ENCODE results near the gene SPDL1.
"Not testable (repeated sequence)": the region's sequence is repeated elsewhere in the genome, so short reads cannot be mapped to it uniquely, and the experiment has no call there.

SPDL1 gene

GRCh38 chr5:169590602-169591001, 7.0 kb downstream of the SPDL1 start:
- H3K4me1 Mint-ChIP-seq: peaks cover 2% of the 10 kb centered on the region
- no peaks in the 10 kb centered on the region for H3K9me3 Mint-ChIP-seq
- ATAC-seq (ENCODE audit: low read depth): no peak
- H3K27me3 Mint-ChIP-seq: no peaks in the 10 kb centered on the region
- H3K27ac Mint-ChIP-seq: no peak overlapping the region
- DNase-seq (ENCODE audit: low spot score in 2 of 2): no peak
- H3K4me3 Mint-ChIP-seq: no peak overlapping the region
- peaks cover 24% of the 10 kb centered on the region for H3K36me3 Mint-ChIP-seq

- ATAC-seq (ENCODE audit: low read depth): no peak
Measured at GRCh38 chr5:169591636-169592035, 8.1 kb downstream of the SPDL1 start.

GRCh38 chr5:169592937-169593650, 9.5 kb downstream of the SPDL1 start:
- no peak overlapping the region for H3K27ac Mint-ChIP-seq
- no peak for ATAC-seq (ENCODE audit: low read depth)

More at GRCh38 chr5:169591636-169592035, 8.1 kb downstream of the SPDL1 start:
- Mint-ChIP-seq H3K4me1 (peaks cover under 1% of the 10 kb centered on the region), H3K27ac (no peak overlapping the region), H3K9me3 (no peaks in the 10 kb centered on the region), H3K36me3 (peaks cover 26% of the 10 kb centered on the region), H3K4me3 (no peak overlapping the region), H3K27me3 (no peaks in the 10 kb centered on the region)
- no peak for DNase-seq (ENCODE audit: low spot score in 2 of 2)

GRCh38 chr5:169595172-169595820, 11.7 kb downstream of the SPDL1 start:
- DNase-seq (ENCODE audit: low spot score in 2 of 2): no peak
- Mint-ChIP-seq H3K4me1 (no peaks in the 10 kb centered on the region), H3K27me3 (no peaks in the 10 kb centered on the region), H3K36me3 (peaks cover 27% of the 10 kb centered on the region), H3K4me3 (no peak overlapping the region), H3K27ac (no peak overlapping the region), H3K9me3 (no peaks in the 10 kb centered on the region)
- no peak for ATAC-seq (ENCODE audit: low read depth)

More at GRCh38 chr5:169592937-169593650, 9.5 kb downstream of the SPDL1 start:
- DNase-seq (ENCODE audit: low spot score in 2 of 2): no peak
- H3K36me3 Mint-ChIP-seq: peaks cover 29% of the 10 kb centered on the region
- H3K27me3 Mint-ChIP-seq: no peaks in the 10 kb centered on the region
- H3K4me3 Mint-ChIP-seq: no peak overlapping the region
- H3K4me1 Mint-ChIP-seq: no peaks in the 10 kb centered on the region
- H3K9me3 Mint-ChIP-seq: no peaks in the 10 kb centered on the region

- Mint-ChIP-seq H3K36me3 (peaks cover 28% of the 10 kb centered on the region), H3K4me1 (no peaks in the 10 kb centered on the region), H3K27ac (no peak overlapping the region), H3K27me3 (no peaks in the 10 kb centered on the region), H3K4me3 (no peak overlapping the region), H3K9me3 (no peaks in the 10 kb centered on the region)
- no peak for DNase-seq (ENCODE audit: low spot score in 2 of 2)
- ATAC-seq (ENCODE audit: low read depth): no peak
Measured at GRCh38 chr5:169599451-169599850, 15.9 kb downstream of the SPDL1 start.

GRCh38 chr5:169602535-169602934, 19.0 kb downstream of the SPDL1 start:
- ATAC-seq (ENCODE audit: low read depth): no peak
- no peak for DNase-seq (ENCODE audit: low spot score in 2 of 2)
- Mint-ChIP-seq H3K4me1 (no peaks in the 10 kb centered on the region), H3K9me3 (no peaks in the 10 kb centered on the region), H3K27ac (no peak overlapping the region), H3K4me3 (no peak overlapping the region), H3K27me3 (no peaks in the 10 kb centered on the region), H3K36me3 (peaks cover 23% of the 10 kb centered on the region)

- Mint-ChIP-seq H3K27ac (no peak overlapping the region), H3K4me1 (no peaks in the 10 kb centered on the region), H3K27me3 (peaks cover 2% of the 10 kb centered on the region), H3K36me3 (peaks cover 10% of the 10 kb centered on the region), H3K4me3 (no peak overlapping the region), H3K9me3 (peaks cover 5% of the 10 kb centered on the region)
- ATAC-seq (ENCODE audit: low read depth) (no peak), DNase-seq (ENCODE audit: low spot score in 2 of 2) (no peak)
Measured at GRCh38 chr5:169606279-169606678, 22.7 kb downstream of the SPDL1 start.

GRCh38 chr5:169607882-169608281, 24.3 kb downstream of the SPDL1 start:
- Mint-ChIP-seq H3K4me3 (no peak overlapping the region), H3K27me3 (peaks cover 9% of the 10 kb centered on the region), H3K36me3 (peaks cover 3% of the 10 kb centered on the region), H3K9me3 (peaks cover 7% of the 10 kb centered on the region), H3K4me1 (no peaks in the 10 kb centered on the region), H3K27ac (no peak overlapping the region)
- DNase-seq (ENCODE audit: low spot score in 2 of 2) (no peak), ATAC-seq (ENCODE audit: low read depth) (no peak)

- Mint-ChIP-seq H3K4me1 (no peaks in the 10 kb centered on the region), H3K36me3 (peaks cover 4% of the 10 kb centered on the region), H3K4me3 (no peak overlapping the region), H3K27ac (no peak overlapping the region), H3K9me3 (peaks cover 8% of the 10 kb centered on the region), H3K27me3 (peaks cover 12% of the 10 kb centered on the region)
- ATAC-seq (ENCODE audit: low read depth) (no peak), DNase-seq (ENCODE audit: low spot score in 2 of 2) (no peak)
Measured at GRCh38 chr5:169609716-169610115, 26.1 kb downstream of the SPDL1 start.

GRCh38 chr5:169610606-169611005, 27.0 kb downstream of the SPDL1 start:
- Mint-ChIP-seq H3K36me3 (peaks cover 4% of the 10 kb centered on the region), H3K9me3 (peaks cover 8% of the 10 kb centered on the region), H3K4me3 (no peak overlapping the region), H3K4me1 (no peaks in the 10 kb centered on the region), H3K27me3 (peaks cover 12% of the 10 kb centered on the region), H3K27ac (no peak overlapping the region)
- no peak for ATAC-seq (ENCODE audit: low read depth)
- no peak for DNase-seq (ENCODE audit: low spot score in 2 of 2)

- Mint-ChIP-seq H3K27me3 (peaks cover 15% of the 10 kb centered on the region), H3K9me3 (peaks cover 9% of the 10 kb centered on the region), H3K4me1 (no peaks in the 10 kb centered on the region), H3K4me3 (no peak overlapping the region), H3K36me3 (peaks cover 5% of the 10 kb centered on the region), H3K27ac (no peak overlapping the region)
- no peak for DNase-seq (ENCODE audit: low spot score in 2 of 2)
- ATAC-seq (ENCODE audit: low read depth): no peak
Measured at GRCh38 chr5:169615561-169615960, 32.0 kb downstream of the SPDL1 start.

GRCh38 chr5:169624307-169624706, 40.7 kb downstream of the SPDL1 start:
- H3K4me1 Mint-ChIP-seq; H3K36me3 Mint-ChIP-seq; H3K27me3 Mint-ChIP-seq; H3K27ac Mint-ChIP-seq; ATAC-seq (ENCODE audit: low read depth); H3K9me3 Mint-ChIP-seq; H3K4me3 Mint-ChIP-seq; DNase-seq (ENCODE audit: low spot score in 2 of 2): not testable (repeated sequence)

- DNase-seq (ENCODE audit: low spot score in 2 of 2) (no peak), ATAC-seq (ENCODE audit: low read depth) (no peak)
- Mint-ChIP-seq H3K27ac (no peak overlapping the region), H3K36me3 (no peaks in the 10 kb centered on the region), H3K4me1 (no peaks in the 10 kb centered on the region), H3K4me3 (no peak overlapping the region), H3K27me3 (peaks cover 4% of the 10 kb centered on the region), H3K9me3 (no peaks in the 10 kb centered on the region)
Measured at GRCh38 chr5:169626779-169627178, 43.2 kb downstream of the SPDL1 start.

GRCh38 chr5:169627551-169627950, 44.0 kb downstream of the SPDL1 start:
- DNase-seq (ENCODE audit: low spot score in 2 of 2) (no peak), ATAC-seq (ENCODE audit: low read depth) (no peak)
- Mint-ChIP-seq H3K27me3 (peaks cover 5% of the 10 kb centered on the region), H3K4me3 (no peak overlapping the region), H3K27ac (no peak overlapping the region), H3K36me3 (no peaks in the 10 kb centered on the region), H3K4me1 (no peaks in the 10 kb centered on the region), H3K9me3 (no peaks in the 10 kb centered on the region)

GRCh38 chr5:169628892-169629291, 45.3 kb downstream of the SPDL1 start:
- no peak overlapping the region for H3K27ac Mint-ChIP-seq

More at GRCh38 chr5:169628892-169629291, 45.3 kb downstream of the SPDL1 start:
- Mint-ChIP-seq H3K9me3 (no peaks in the 10 kb centered on the region), H3K4me1 (no peaks in the 10 kb centered on the region), H3K4me3 (no peak overlapping the region), H3K27me3 (peaks cover 5% of the 10 kb centered on the region), H3K36me3 (no peaks in the 10 kb centered on the region)
- no peak for ATAC-seq (ENCODE audit: low read depth)
- no peak for DNase-seq (ENCODE audit: low spot score in 2 of 2)
